H9 (cell line): ENCODE measurements around the gene DCLRE1C. TPM values are rescaled to one million over a fixed set of nuclear protein-coding genes. Genes with fewer than 3 reads are reported as not detected.

Source experiments
- DNase-seq: peaks from one replicate; pipeline ENCODE4 v3.0.0-alpha.2; 2017
- H2AFZ ChIP-seq: one replicate; pipeline ENCODE4 v1.6.1; 2013; ENCODE audit warnings: mild to moderate bottlenecking, low read length, control low read depth, moderate library complexity
- H2AK5ac ChIP-seq: 2 replicates; pipeline ENCODE4 v1.6.1; 2013; ENCODE audit warnings: low read length, control low read depth, mixed read lengths; ENCODE audit not compliant: insufficient read length
- H2BK120ac ChIP-seq: one replicate; pipeline ENCODE4 v1.6.1; 2013; ENCODE audit warnings: low read depth, mild to moderate bottlenecking, low read length, control low read depth, inconsistent platforms; ENCODE audit not compliant: poor library complexity, severe bottlenecking
- H2BK12ac ChIP-seq: 2 replicates; pipeline ENCODE4 v1.6.1; 2013; ENCODE audit warnings: low read length, control low read depth, mixed read lengths, low read depth; ENCODE audit not compliant: insufficient read length
- H2BK15ac ChIP-seq: 2 replicates; pipeline ENCODE4 v1.6.1; 2013; ENCODE audit warnings: low read depth, low read length, control low read depth
- H2BK20ac ChIP-seq: one replicate; pipeline ENCODE4 v1.6.1; 2013; ENCODE audit warnings: low read depth, mild to moderate bottlenecking, low read length, control low read depth, inconsistent platforms; ENCODE audit not compliant: poor library complexity, severe bottlenecking
- H2BK5ac ChIP-seq: 2 replicates; pipeline ENCODE4 v1.6.1; 2013; ENCODE audit warnings: low read length, control low read depth, mixed read lengths; ENCODE audit not compliant: insufficient read length
- H3K14ac ChIP-seq: 2 replicates; pipeline ENCODE4 v1.6.1; 2013; ENCODE audit warnings: low read length, control low read depth; ENCODE audit not compliant: insufficient read depth
- H3K18ac ChIP-seq: 2 replicates; pipeline ENCODE4 v1.6.1; 2013; ENCODE audit warnings: low read depth, mild to moderate bottlenecking, mixed read lengths, low read length, control low read depth; ENCODE audit not compliant: insufficient read length
- H3K23ac ChIP-seq: 2 replicates; pipeline ENCODE4 v1.6.1; 2013; ENCODE audit warnings: low read length, control low read depth, mixed read lengths, low read depth; ENCODE audit not compliant: insufficient read length
- H3K23me2 ChIP-seq: 2 replicates; pipeline ENCODE4 v1.6.1; 2013; ENCODE audit warnings: low read depth, mild to moderate bottlenecking, mixed read lengths, low read length, control low read depth; ENCODE audit not compliant: insufficient read length, poor library complexity, severe bottlenecking
- H3K27ac ChIP-seq: 2 replicates; pipeline ENCODE4 v1.5.1; 2013; ENCODE audit warnings: low read length, control low read depth, mixed read lengths, low read depth; ENCODE audit not compliant: insufficient read length
- H3K27me3 ChIP-seq: 2 replicates; pipeline ENCODE4 v1.6.1; 2013; ENCODE audit warnings: low read length, control low read depth, inconsistent platforms; ENCODE audit not compliant: insufficient read depth
- H3K4ac ChIP-seq: 2 replicates; pipeline ENCODE4 v1.6.1; 2013; ENCODE audit warnings: low read depth, mild to moderate bottlenecking, control low read depth, inconsistent platforms, low read length, moderate library complexity
- H3K4me1 ChIP-seq: 2 replicates; pipeline ENCODE4 v1.6.1; 2013; ENCODE audit warnings: low read length, control low read depth, inconsistent platforms; ENCODE audit not compliant: insufficient read depth
- H3K4me2 ChIP-seq: 2 replicates; pipeline ENCODE4 v1.6.1; 2013; ENCODE audit warnings: low read length, control low read depth, mixed read lengths; ENCODE audit not compliant: insufficient read length, insufficient read depth
- H3K56ac ChIP-seq: 2 replicates; pipeline ENCODE4 v1.6.1; 2013; ENCODE audit warnings: low read depth, mild to moderate bottlenecking, mixed read lengths, low read length, control low read depth; ENCODE audit not compliant: insufficient read length
- H3K79me1 ChIP-seq: 2 replicates; pipeline ENCODE4 v1.6.1; 2013; ENCODE audit warnings: low read depth, mild to moderate bottlenecking, moderate library complexity, low read length, control low read depth, inconsistent platforms; ENCODE audit not compliant: insufficient read depth, poor library complexity, severe bottlenecking
- H3K79me2 ChIP-seq: 2 replicates; pipeline ENCODE4 v1.6.1; 2013; ENCODE audit warnings: low read length, control low read depth, inconsistent platforms; ENCODE audit not compliant: insufficient read depth
- H3K9ac ChIP-seq: 2 replicates; pipeline ENCODE4 v1.6.1; 2013; ENCODE audit warnings: low read length, control low read depth, mixed read lengths; ENCODE audit not compliant: insufficient read length; ENCODE audit errors: extremely low read depth
- H3K9me3 ChIP-seq: one replicate; pipeline ENCODE4 v1.6.1; 2013; ENCODE audit warnings: low read depth, low read length, inconsistent platforms; ENCODE audit not compliant: control insufficient read depth
- H3T11ph ChIP-seq: one replicate; pipeline ENCODE4 v1.6.1; 2013; ENCODE audit warnings: mild to moderate bottlenecking, low read length, control low read depth, inconsistent platforms
- H4K20me1 ChIP-seq: one replicate; pipeline ENCODE4 v1.6.1; 2013; ENCODE audit not compliant: control insufficient read depth, insufficient read length, insufficient read depth
- H4K5ac ChIP-seq: 2 replicates; pipeline ENCODE4 v1.6.1; 2013; ENCODE audit warnings: low read depth, mild to moderate bottlenecking, mixed read lengths, low read length, control low read depth; ENCODE audit not compliant: insufficient read length
- H4K8ac ChIP-seq: replicated peaks from 2 replicates; pipeline ENCODE4 v1.6.1; 2013; ENCODE audit warnings: low read length, control low read depth, mixed read lengths, low read depth; ENCODE audit not compliant: insufficient read length
- H4K91ac ChIP-seq: 2 replicates; pipeline ENCODE4 v1.6.1; 2013; ENCODE audit warnings: low read depth, mild to moderate bottlenecking, moderate library complexity, mixed read lengths, low read length, control low read depth; ENCODE audit not compliant: insufficient read length
- H3K27ac Mint-ChIP-seq, 3 experiments: 2 replicates in 2 of 3; 3 replicates in 1 of 3; pipeline ENCODE4 v1.8.0; 2020 to 2021; ENCODE audit warnings: mixed read lengths in 3 of 3, mild to moderate bottlenecking in 1 of 3, moderate library complexity in 1 of 3
- H3K27me3 Mint-ChIP-seq: 2 replicates; pipeline ENCODE4 v1.8.0; 2021; ENCODE audit warnings: low read depth, mild to moderate bottlenecking, moderate library complexity, mixed read lengths
- H3K36me3 Mint-ChIP-seq, 3 experiments: 2 replicates in 2 of 3; 3 replicates in 1 of 3; pipeline ENCODE4 v1.8.0; 2020 to 2021; ENCODE audit warnings: low read depth in 3 of 3, mixed read lengths in 3 of 3; ENCODE audit not compliant: insufficient read depth in 1 of 3
- H3K4me1 Mint-ChIP-seq, 2 experiments: 2 replicates each; pipeline ENCODE4 v1.8.0; 2020; ENCODE audit warnings: mixed read lengths in 2 of 2
- H3K4me3 Mint-ChIP-seq, 2 experiments: 2 replicates in 1 of 2; 3 replicates in 1 of 2; pipeline ENCODE4 v1.8.0; 2020 to 2021; ENCODE audit warnings: mild to moderate bottlenecking in 2 of 2, mixed read lengths in 2 of 2, moderate library complexity in 1 of 2
- H3K9me3 Mint-ChIP-seq, 2 experiments: 2 replicates in 1 of 2; 3 replicates in 1 of 2; pipeline ENCODE4 v1.8.0; 2020; ENCODE audit warnings: mild to moderate bottlenecking in 2 of 2, mixed read lengths in 2 of 2, moderate library complexity in 1 of 2
- WGBS: extraction: QIAGEN DNeasy Blood & Tissue Kit; methylation state at CpG from one replicate; pipeline ENCODE4 v1.1.7; 2013; ENCODE audit warnings: missing lambda C conversion rate, low lambda C conversion rate, mixed read lengths; ENCODE audit not compliant: insufficient read length; ENCODE audit errors: extremely low coverage; 5-methylcytosine and 5-hydroxymethylcytosine counted together
- total RNA-seq: library from RNA; stranded (reverse); gene quantifications from 2 replicates; pipeline ENCODE4 v1.2.1, GENCODE V29; 2021
- TF ChIP-seq, protein P1 (sequence below): fragments of 200-600 bp; sonication (generic); conservative IDR thresholded peaks from 3 replicates; pipeline ENCODE4 v1.8.0; 2021; ENCODE audit warnings: antibody characterized with exemption, mild to moderate bottlenecking

Gene DCLRE1C
- total RNA-seq, 1 experiment from 2014 or later = 15.2 TPM

DNA sequence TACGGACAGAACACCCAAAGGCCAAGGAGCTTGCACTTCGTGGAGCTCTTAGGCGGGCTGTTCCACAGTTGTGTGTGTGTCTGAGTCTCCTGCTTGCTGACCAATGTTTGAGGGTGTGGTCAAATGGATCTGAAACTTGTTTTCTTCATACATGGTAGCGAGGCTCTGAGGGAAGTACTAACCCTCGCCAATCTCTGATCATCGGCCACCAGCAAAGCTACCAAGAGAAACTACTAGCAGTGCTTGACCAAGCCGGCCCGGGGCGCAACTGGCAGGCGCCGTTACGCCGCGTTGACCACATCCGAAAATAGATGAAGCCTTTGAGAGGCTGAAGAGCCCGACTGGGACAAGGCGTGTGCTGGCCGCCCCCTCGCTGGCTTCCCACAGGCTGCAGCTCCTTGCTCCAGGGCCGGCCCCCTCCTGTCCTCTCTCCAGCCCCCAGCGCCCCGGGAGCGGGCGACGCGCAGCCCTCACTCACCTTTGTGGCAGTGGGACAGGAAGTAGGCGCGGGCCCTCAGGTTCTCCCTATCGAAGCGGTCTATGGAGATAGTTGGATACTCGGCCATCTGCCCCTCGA is 384 bp downstream of the DCLRE1C start:
- Histone ChIP-seq H3K18ac (no peak overlapping the region), H2BK20ac (no peak overlapping the region), H3K56ac (no peak overlapping the region), H3K14ac (no peak overlapping the region), H2AFZ (no peak overlapping the region), H4K5ac (no peak overlapping the region), H3K4me2 (peak overlapping the region; percentile 82), H3K23ac (no peak overlapping the region), H2BK15ac (no peak overlapping the region), H3T11ph (no peak overlapping the region), H2BK5ac (no peak overlapping the region), H3K23me2 (peaks cover 11% of the 10 kb centered on the region), H3K9me3 (no peaks in the 10 kb centered on the region), H3K4ac (no peak overlapping the region), H2BK12ac (no peak overlapping the region), H4K91ac (no peak overlapping the region), H2BK120ac (no peak overlapping the region), H4K8ac (no peak overlapping the region), H2AK5ac (no peak overlapping the region), H3K27ac (no peak overlapping the region), H3K79me1 (peaks cover 4% of the 10 kb centered on the region), H3K27me3 (no peaks in the 10 kb centered on the region), H3K4me1 (0 out of 2 replicates have a peak, but pooled peaks cover 2% of the 10 kb centered on the region), H3K79me2 (no peaks in the 10 kb centered on the region), H3K9ac (peak overlapping the region; percentile 16), H4K20me1 (no peaks in the 10 kb centered on the region)
- DNase-seq = no peak
- peaks cover 3% of the 10 kb centered on the region; the same call in 1 of the 2 replicates for H3K27me3 Mint-ChIP-seq
- WGBS = no CpG with 5 or more reads among the region's 32 CpGs
- H3K27ac Mint-ChIP-seq = peak overlapping the region; percentile 71 to 93 (median 85); a peak in 5 of 7 replicates
- TF ChIP-seq, protein P1, sequence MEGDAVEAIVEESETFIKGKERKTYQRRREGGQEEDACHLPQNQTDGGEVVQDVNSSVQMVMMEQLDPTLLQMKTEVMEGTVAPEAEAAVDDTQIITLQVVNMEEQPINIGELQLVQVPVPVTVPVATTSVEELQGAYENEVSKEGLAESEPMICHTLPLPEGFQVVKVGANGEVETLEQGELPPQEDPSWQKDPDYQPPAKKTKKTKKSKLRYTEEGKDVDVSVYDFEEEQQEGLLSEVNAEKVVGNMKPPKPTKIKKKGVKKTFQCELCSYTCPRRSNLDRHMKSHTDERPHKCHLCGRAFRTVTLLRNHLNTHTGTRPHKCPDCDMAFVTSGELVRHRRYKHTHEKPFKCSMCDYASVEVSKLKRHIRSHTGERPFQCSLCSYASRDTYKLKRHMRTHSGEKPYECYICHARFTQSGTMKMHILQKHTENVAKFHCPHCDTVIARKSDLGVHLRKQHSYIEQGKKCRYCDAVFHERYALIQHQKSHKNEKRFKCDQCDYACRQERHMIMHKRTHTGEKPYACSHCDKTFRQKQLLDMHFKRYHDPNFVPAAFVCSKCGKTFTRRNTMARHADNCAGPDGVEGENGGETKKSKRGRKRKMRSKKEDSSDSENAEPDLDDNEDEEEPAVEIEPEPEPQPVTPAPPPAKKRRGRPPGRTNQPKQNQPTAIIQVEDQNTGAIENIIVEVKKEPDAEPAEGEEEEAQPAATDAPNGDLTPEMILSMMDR = no peak
- peaks cover 23 to 25% of the 10 kb centered on the region in 2 experiments for H3K4me1 Mint-ChIP-seq
- peaks cover 0 to 1% of the 10 kb centered on the region in 2 experiments; a peak in 2 of 5 replicates for H3K9me3 Mint-ChIP-seq
- peaks cover 0 to 4% (median 0%) of the 10 kb centered on the region in 3 experiments; a peak in 4 of 7 replicates for H3K36me3 Mint-ChIP-seq
- H3K4me3 Mint-ChIP-seq = peak overlapping the region; percentile 90 to 92
